Activated CD4-positive, CD25-positive, alpha-beta regulatory T cell treated with anti-CD3 and anti-CD28 coated beads, Interleukin-2, amount 50 U/mL, for 72 hours (primary cell): ENCODE data around the gene TSSK2.
"Not testable (repeated sequence)": the region's sequence is repeated elsewhere in the genome, so short reads cannot be mapped to it uniquely, and the experiment has no call there.

Experiments used
- DNase-seq: peaks from one replicate; pipeline ENCODE4 v3.0.0; 2021

The TSSK2 gene

DNA sequence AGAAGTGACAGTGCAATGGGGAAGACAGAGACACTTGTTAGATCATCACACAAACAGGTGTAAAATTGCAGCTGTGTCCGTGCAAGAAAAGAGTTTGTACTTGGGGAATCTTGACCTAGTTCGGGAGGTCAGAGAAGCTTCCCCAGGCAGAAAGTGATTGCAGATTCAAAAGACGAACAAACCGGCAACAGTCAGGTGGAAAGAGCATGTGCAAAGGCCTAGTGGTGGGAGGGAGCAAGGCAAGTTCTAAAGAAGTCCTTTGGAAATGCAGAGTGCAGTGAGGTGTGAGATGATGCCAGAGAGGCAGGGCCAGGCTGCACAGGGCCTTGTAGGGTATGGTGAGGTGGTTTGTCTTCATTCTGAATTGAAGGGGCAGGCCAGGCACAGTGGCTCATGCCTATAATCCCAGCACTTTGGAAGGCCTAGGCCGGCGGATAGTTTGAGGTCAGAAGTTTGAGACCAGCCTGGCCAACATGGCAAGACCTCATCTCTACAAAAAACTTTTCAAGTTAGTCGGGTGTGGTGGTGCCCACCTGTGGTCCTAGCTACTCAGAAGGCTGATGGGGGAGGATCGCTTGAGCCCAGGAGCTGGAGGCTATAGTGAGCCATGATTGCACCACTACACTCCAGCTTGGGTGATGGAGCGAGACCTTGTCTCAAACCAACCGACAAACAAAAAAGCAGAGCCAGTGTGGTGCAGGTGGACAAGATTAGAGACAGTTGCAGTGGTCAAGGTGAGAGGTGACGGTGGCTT is 15.3 kb downstream of the TSSK2 start:
- no peak for DNase-seq

DNA sequence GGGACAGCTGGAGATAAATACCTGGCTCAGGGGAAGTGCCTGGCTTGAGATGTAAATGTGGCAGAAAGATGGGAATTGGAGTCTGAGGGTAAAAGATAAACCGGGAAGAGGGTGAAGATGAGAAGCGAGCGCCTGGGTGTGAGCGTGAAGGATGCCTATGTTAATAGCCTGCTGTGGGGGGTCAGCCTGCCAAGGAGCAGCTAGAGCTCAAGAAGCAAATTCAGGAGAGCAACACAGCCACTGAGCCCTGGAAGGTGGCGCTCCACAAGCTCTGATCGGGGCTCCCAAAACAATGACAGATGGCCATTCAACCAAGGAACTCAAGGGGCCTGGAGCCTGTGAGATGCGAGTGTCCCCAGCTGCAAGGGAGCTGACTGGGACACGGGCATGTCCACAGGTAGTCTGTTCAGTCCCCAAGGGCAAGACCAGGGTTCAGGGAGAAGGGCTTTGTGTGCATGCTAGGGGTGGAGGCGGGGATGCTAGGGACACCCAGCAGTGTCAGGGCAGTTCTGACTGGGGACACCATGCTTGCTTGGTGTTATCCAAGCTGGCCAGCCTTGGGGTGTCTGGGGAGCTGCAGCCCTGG is 16.2 kb downstream of the TSSK2 start:
- no peak for DNase-seq

DNA sequence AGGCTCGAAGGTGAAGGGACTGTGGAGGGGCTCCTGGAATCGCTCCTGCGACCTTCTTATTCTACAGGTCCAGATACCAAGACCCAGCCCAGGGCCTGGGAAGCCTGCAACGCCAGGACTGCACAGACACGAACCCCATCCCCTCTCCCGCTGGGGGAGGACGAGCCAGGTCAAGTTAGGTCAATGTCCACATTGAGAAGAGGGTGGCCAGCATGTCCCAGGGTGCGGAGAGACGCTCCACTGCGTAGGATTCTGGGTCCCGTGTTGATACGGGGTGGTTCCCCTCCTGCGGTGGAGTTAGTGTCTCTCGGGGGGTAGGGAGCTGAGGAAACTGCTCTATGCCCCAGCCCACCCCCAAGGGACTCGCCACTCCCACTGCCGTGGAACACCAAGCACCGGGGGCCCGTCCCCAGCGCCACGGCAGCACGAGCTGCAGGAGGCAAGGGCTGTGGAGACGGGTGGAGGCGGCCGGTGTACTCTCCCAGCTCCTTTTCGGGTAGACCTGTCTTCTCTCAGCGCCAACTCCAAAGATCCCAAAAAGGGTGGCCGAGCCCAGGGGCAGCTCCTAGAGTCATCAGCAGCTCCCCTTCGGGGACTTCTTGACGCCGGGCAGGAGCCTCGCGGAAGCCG is 17.4 kb downstream of the TSSK2 start:
- DNase-seq = no peak

DNA sequence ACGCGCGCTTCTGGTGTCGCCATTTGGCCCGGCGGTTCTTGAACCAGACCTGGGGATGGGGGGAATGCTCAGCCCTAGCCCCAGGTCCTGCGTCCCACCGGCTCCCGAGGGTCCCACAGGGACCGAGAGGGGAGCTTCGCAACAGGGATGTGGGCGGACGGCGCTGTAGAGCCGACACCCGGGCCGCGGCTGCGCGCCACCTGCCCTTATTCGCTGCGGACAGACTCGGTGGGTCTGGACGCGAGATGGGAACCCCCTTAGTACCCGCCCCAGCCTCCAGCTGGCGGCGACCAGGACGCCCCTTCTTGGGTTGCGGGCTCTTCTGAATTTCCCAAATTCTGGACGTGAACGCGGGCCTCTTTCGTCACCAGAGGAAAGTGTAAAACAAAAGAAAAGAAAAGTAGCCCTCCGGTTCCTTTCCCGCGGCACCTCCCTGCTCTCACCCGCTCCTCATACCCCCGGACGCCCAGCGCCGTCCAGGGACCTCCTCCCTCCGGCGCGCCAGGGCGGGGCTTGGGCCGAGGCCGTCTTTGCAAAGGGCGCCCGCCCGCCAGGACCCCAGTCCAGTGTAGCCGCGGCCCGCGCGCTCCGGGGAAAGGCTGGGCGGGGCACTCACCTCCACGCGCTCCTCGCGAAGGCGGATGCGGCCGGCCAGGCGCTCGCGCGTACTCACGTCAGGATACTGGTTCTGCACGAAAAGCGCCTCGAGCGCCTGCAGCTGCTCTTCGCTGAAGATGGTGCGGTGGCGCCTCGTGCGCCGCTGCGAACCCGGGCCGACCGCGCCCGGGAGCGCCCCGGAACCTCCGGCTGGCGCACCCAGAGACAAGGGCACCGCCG is 18.2 kb downstream of the TSSK2 start:
- DNase-seq = peak; percentile 53

DNA sequence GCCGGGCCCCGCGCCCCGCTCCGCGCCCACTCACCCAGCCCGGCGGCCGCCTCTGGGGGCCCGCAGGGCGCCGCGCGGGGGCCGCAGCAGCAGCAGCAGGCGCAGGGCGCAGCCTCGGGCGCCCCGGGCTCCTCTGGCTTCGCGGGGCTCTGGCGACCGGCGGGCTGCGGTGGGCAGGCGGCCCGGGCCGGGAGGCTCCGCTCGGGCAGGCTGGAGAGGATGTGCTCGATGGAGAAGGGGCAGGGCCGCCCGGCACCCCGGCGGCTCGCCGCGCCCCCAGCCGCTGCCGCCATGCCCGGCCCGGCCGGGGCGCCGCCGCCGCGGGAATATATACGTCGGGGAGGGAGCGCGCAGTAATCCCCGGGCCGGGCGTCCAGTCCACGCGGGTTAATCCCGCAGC is 18.9 kb downstream of the TSSK2 start, which contains the start of gene GSC2:
TSS of gene GSC2 (minus strand) at position 302 of the 400 bp plus-strand sequence. CDS start at position 293, 9 bp downstream.
- no peak for DNase-seq

DNA sequence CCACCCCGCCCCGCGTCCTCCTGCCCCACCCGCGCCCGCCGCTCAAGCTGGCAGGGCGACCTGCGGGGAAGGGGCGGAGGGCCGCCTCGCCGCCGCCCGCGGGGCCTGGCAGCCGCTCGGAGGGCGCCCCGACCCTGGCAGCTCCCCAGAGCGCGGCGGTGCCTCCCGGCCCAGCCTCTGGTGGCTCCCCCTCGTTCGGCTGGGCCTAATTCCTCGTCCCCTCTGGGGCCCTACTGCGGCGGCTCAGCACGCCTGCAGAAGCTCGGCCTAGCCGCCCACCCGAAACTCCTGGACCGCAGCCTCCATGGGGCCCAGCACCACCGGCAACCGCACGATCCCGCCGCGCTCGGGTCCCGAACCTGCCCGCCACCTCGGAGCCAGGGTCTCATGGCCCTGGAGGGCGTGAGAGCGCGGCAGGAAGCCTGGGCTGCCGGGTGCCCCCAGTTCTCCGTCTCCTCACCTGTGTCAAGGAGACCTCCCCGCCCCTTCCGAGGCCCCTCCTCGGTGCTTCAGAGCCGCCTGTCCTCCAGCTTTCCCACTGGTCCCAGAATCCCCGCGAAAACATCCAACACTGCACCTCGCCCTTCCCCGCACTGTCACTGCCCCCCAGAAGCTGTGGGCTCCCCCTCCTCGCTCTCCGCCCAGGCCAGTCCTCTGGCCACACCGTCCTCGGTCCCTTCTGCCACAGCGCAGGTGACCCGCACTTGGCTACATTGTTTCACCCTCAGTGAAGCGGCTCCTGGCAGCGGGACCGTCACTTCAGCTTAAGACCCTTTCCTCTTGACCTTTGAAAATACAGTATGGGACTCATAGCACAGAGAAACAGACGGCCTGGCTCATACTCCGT is 19.6 kb downstream of the TSSK2 start:
- no peak for DNase-seq

DNA sequence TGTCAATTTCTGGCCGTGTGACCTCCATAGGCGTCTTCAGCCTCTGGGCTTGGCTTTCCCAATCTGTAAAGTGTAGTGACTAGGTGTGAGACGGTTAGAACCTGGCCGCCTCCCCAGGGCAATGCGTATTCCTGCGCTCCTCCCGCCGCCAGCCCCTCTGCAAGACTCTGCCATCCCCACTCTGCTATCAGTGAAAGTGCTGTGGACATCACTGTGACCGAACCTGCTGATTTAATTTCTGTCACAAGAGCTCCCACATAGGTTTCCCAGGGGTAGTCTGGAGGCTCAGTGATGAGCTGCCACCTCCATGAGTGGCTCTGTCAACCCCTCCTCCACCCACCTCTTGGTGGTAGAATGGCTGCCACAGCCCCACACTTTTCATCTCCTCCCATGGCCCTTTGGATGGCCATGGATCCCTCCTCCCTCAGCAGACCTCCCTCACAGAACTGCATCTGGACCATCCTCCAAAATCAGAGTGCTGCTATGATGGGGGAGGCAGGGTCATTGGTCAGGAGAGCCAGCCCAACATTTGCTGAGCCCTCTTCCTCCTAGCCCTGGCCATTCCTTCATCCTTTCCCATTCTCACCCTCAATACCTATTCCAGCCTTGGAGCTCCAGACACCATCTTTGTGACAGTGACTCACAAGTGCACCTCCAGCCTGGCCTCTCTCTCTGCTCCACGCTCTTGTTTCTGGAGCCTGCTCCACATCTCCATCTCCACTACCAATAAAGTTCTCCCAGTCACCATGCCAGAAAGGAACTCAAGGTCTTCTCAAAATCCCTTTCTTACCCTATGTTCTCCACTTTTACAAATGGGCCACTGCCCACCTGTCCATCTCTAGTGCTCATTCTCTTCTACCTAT is 20.5 kb downstream of the TSSK2 start:
- no peak for DNase-seq

DNA sequence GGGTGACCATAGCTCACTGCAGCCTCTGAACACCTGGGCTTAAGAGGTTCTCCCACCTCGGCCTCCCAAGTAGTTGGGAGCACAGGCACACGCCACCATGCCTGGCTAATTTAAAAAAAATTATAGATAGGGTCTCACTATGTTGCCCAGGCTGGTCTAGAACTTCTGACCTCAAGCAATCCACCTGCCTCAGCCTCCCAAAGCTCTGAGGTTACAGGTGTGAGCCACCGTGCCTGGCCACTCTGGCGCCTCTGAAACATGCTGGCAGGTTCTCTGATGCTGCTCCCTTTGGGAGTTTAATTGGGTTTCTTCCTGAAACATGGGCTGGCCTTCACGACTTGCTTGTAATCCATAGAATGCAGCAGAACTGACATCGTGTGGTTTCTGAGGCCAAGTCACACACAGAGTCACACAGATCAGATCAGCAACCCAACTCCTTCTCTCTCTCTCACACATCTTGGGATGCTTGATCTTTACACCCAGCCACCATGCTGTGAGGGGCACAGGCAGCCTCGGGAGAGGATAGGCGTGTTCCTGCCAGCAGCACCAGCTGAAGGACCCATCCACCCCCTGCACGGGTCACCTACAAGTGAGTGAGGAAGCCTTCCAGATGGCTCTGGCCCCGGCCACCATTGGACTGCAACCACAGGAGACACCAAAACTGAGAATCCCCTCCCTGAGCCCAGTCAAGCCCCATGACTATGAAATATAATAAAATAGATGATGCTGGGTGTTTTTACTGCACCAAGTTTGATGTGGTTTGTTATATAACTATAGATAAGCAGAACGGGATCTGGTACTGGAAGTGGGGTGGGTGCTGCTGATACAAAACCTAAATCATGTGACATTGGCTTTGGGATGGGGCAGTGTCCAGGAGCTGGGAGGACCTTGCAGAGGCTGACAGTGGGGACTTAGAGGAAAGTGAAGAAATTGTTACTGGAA is 22.1 kb downstream of the TSSK2 start:
- no peak for DNase-seq

DNA sequence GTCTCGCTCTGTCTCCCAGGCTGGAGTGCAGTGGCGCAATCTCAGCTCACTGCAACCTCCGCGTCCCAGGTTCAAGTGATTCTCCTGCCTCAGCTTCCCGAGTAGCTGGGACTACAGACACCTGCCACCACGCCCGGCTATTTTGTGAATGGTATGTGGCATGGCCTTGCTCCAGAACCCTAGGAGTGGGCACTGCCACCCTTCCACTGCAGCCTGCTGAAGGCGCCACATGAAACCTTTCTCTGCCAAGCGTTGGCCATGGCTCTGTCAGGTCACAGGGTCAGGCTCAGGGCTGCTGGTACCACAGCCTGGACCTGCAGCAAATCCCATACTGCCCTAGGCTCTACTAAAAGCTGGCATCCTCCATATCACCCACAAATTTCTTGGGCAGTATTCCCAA is 25.0 kb downstream of the TSSK2 start:
- DNase-seq = not testable (repeated sequence)

DNA sequence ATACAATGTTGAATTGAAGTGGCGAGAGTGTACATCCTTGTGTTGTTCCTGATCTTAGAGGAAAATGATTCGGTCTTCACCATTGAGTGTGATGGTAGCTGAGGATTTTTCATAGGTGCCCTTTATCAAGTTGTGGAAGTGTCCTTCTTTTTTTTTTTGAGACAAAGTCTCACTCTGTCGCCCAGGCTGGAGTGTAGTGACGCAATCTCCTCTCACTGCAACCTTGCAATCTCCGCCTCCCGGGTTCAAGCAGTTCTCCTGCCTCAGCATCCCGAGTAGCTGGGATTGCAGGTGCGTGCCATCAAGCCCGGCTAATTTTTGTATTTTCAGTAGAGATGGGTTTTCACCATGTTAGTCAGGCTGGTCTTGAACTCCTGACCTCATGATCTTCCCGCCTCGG is 27.5 kb downstream of the TSSK2 start:
- DNase-seq = not testable (repeated sequence)

DNA sequence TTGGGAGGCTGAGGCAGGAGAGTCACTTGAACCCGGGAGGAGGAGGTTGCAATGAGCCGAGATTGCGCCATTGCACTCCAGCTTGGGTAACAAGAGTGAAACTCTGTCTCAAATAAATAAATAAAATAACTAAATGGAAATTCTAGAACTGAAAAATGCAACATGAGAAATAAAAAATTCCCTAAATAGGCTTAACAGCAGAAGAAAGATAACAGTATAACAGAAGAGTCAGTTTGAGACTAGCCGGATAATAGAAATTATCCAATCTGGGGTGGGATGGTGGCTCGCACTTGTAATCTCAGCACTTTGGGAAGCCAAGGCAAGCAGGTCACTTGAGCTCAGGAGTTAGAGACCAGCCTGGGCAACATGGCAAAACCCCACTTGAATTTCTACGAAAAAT is 33.3 kb downstream of the TSSK2 start:
- no peak for DNase-seq

DNA sequence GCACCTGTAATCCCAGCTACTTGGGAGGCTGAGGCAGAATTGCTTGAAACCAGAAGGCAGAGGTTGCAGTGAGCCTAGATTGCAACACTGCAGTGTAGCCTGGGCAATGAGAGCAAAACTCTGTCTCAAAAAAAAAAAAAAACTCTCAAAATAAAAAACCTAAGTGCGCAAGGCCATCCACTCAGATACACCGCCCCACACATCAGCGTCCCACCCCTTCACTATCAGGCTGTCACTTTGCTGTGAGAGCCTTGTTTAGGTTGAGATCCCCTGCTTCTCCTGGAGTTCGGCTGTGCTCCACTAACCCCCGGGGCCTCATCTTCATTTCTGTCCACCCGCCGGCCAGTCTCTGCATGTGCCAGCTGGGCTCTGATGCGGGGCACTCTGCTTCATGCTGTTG is 35.3 kb downstream of the TSSK2 start:
- no peak for DNase-seq

DNA sequence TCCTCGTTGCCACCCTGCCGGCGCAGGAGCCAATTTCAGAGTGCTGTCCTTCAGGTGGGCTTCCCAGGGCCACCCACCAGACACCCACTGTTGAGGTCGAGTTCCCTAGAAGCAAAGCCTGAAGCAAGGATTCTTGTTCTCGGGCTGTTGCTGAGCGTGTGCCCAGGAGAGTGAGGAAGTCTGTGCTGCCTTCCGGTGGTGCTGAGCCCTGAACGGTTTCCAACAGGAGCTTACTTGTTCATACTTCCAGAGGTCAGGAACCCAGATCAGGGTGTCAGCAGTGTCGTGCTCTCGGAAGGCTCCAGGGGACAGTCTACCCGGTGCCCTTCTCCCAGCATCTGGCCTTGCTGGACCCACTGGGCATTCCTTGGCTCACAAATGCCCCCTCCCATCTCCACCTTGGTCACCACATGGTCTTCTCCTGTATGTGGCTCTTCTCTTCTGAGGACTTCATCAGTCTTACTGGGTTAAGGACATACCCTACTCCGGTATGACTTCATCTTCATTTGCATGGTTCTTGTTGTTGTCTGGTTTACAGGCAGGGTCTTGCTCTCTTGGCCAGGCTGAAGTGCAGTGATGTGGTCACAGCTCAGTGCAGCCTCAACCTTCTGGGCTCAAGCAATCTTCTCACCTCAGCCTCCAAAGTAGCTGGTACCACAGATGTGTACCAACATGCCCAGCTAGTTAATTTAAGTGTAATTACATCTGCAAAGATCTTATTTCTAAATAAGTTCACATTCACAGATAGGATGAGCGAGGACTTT is 36.2 kb downstream of the TSSK2 start:
- DNase-seq = no peak

DNA sequence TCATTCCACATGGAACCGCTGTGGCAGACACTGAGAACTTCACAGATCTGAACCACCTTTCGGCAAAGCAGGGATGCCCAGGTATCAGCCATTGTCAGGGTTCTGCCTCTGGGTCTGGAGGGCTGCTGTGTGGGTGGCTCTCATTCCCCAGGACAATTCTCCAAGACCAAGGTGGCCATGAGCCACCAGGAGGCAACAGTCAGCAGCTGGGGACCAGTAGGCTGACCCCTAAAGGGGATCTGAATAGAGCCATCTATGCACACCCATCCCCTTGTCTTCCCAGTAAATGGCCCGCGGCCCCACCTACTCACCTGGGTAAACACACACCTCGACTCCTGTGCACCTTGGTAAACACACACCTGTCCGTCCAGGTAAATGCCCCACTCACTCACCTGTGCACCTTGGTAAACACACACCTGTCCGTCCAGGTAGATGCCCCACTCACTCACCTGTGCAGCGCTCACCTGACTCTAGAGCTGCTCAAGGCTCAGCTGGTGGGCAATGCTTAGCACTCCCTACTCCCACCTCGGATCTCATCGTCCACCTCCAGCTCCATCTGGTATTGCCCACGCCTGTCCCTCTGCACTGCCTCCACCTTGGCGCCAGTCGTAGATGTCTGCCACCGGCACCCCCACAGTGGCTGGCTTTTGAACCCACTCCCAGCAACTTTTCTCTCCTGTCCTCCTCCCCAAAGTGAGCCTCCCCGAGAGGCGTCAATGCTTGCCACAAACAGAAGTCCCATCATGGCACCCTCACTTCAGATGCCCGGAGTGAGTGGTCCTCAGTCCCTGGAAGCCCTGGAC is 37.2 kb downstream of the TSSK2 start:
- DNase-seq = no peak

DNA sequence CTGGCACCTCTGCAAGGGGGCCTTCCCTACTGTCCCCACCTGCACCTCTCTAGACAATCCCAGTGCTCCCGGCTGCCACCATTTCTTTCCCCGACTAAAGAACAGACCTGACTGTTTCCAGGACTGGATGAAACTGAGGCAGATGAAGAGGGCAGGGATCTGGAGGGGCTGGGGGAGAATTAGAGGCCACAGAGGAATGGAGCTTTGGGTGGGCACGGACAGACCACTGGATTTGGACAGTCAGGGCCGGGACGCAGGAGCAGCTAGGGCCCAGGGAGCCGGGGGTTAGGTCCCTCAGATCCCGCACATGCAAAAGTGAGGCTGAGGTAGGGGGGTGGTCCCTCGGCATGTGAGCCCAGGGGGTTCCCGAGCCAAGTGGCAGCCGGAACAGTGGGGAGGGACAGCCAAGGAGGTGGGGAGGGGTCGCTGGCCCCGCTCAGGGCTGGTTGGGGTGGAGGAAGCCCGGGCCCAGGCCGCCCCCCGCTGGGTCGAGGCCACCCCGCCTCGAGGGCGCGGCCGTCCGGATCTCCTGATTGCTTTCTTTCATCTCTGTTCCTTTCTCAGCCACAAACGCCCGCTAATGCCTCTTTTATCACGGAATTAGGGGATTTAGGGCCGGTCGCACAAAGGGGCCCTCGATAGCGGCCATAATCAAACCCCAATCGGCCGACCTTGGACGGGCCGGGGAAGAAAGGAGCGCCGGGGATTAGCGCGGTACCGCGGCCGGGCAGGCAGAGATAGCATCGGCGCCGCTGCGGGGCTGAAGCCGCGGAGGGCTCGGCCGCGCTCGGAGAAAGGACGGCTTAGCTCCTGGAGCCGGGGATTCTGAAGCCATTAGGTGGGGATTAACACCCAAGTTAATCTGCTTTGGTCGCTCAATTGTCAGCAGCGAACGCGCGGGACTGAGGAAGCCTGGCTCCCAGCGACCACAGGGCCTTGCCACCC is 38.2 kb downstream of the TSSK2 start:
- DNase-seq = no peak

DNA sequence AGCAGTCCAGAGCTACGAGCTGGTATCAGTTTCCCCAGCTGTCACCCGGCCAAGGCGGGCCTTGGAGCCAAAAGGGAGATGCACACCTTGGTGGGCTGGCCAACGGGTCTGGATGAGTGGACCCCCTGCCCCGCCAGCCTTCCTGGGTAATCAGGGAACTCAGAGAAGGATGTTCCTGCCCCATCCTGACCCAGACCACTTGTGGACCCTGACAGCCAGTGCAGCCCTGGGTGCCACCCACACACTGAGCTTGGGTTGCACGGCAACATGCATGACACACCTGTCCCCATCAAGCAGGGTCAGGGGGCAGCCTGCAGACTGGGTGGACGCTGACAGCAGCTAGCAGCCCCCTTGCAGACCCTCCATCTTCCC is 38.8 kb downstream of the TSSK2 start:
- DNase-seq = no peak
